ENCODE results near the gene SLC25A25.

The SLC25A25 gene

GRCh38 chr9:128149001-128149701 lies 81.1 kb downstream of the SLC25A25 start, which contains the start of gene LCN2:
Gene LCN2, plus strand, starts transcription at chr9:128149453. Its CDS starts 73 bp downstream, at chr9:128149526.
- DNase-seq, result no peak

DNA sequence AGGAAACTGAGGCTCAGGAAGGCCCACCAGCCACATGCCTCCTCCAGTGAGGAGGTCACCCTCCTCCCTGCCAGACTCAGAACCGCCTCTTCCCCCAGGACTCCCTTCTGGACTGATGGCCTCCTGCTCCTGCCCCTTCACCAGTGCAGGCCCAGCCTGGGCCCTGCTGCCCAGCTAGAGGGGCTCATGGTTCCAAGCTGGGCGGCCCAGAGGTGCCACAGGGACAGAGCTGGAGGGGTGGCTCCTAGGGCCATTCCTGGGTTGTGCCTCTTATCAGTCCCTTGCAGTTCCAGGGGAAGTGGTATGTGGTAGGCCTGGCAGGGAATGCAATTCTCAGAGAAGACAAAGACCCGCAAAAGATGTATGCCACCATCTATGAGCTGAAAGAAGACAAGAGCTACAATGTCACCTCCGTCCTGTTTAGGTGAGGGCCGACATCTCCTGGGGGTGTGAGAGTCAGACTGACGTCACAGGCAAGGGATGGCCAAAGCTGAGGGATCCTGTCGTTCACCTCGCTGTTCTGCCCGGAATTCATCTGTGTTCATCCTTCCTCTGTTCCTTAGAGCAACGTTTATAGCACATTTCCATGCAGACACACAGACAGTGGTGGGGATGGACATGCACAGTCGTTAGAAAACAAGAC lies 82.0 kb downstream of the SLC25A25 start:
- DNase-seq, result no peak

GRCh38 chr9:128150594-128151308 lies 82.7 kb downstream of the SLC25A25 start:
- DNase-seq, result no peak

GRCh38 chr9:128151309-128152132 lies 83.5 kb downstream of the SLC25A25 start:
- DNase-seq, result no peak

- DNase-seq, result no peak
These were observed 84.4 kb downstream of the SLC25A25 start for GRCh38 chr9:128152133-128153059.

- DNase-seq, result no peak
These were observed 85.3 kb downstream of the SLC25A25 start for GRCh38 chr9:128153060-128153946.

DNA sequence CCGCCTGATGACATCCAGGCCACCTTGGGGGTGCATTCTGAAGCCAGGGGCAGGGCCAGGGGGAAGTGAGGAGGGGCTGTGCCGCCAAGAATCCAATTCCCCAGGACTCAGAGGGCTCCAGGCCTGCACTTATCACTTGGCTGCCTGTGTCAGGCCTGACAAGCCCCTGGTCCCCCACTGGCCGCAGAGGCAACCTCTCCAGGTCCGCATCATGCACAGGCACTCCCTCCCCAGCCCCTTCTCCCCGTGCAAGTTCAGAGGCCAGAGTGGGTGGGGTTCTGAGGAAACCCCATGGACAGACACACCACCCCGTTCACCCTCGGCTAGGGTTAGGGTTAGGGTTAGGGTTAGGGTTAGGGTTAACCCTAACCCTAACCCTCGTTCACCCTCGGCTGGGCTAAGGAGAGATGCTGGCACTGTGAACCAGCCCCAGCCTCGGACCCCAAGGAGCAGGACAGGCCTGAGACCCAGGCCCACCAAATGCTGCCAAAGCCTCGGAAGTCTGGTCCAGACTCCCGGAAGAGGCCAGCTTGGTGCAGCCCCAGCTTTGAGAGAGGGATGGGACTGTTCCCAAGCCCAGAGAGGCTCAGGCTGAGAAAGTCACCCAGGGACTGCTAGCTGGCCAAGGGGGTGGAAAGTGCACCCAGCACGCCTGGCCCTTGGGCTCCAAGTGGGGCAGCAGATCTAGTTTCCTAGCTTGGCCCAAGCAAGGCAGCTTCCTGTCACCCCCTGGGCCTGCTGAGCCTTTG lies 86.1 kb downstream of the SLC25A25 start:
- DNase-seq, result no peak

GRCh38 chr9:128155736-128156500 lies 87.9 kb downstream of the SLC25A25 start:
- DNase-seq, result no peak

Data from CD4-positive, alpha-beta T cell treated with Interferon alpha-2 for 1 hour (primary cell).